ENCODE results near the gene ILDR2.

GRCh38 chr1:166939741-166940375 is 35.5 kb downstream of the ILDR2 start:
- TF ChIP-seq CTCF (IDR thresholded peaks at IDR 0.05; ENCODE audit: insufficient read depth, low read depth, low read length): no peak
- no peak for TF ChIP-seq EZH2 (IDR thresholded peaks at IDR 0.05; ENCODE audit: insufficient read depth, low read length)
